Measurements from ENCODE around the gene YOD1. TPM values are rescaled to one million over a fixed set of nuclear protein-coding genes. Genes with fewer than 3 reads are reported as not detected.

YOD1 gene
- polyA plus RNA-seq, 1 donor from 2014 or later: 9.3 TPM

DNA sequence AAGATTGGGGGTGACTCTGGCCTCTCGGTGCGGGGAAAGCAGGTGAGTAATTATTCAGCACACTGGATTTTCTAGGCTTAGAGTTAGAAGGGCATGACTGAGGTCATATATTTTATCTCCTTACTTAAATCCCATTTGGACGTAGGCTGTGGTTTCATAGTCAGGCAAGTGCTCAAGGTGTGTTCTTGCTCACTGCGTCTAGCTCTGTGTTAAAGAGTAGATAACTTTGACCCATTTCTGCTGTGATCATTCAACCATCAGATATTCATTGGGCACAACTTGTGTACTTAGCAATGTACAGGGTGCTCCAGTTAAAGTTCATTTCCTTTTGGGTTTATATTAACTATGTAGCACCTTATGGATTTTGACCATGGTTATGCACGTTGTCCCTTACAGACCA is 16.7 kb upstream of the YOD1 start:
- no peak overlapping the region for H3K27ac ChIP-seq (ENCODE audit: low read length)
- H3K9ac ChIP-seq (ENCODE audit: low read length): no peak overlapping the region
- H3K79me2 ChIP-seq (replicated peaks; ENCODE audit: insufficient read depth, low read length): no peaks in the 10 kb centered on the region
- H3K27me3 ChIP-seq (ENCODE audit: insufficient read depth, low read depth, low read length): no peaks in the 10 kb centered on the region
- no peaks in the 10 kb centered on the region for H3F3A ChIP-seq (ENCODE audit: insufficient read depth, low read length, poor library complexity, severe bottlenecking)
- no peaks in the 10 kb centered on the region for H4K20me1 ChIP-seq (ENCODE audit: insufficient read depth)
- H2AFZ ChIP-seq (ENCODE audit: low read depth, low read length): no peak overlapping the region
- H3K9me2 ChIP-seq (ENCODE audit: insufficient read depth, low read length): no peaks in the 10 kb centered on the region
- H3K4me2 ChIP-seq (ENCODE audit: low read length): no peak overlapping the region
- TF ChIP-seq EP300 (conservative IDR thresholded peaks at IDR 0.05; ENCODE audit: poor library complexity, severe bottlenecking) (no peak), MXI1 (conservative IDR thresholded peaks at IDR 0.05; ENCODE audit: poor library complexity, severe bottlenecking) (no peak), RAD21 (conservative IDR thresholded peaks at IDR 0.05) (no peak), POLR2AphosphoS5 (IDR thresholded peaks at IDR 0.05) (no peak)
- H3K36me3 ChIP-seq (ENCODE audit: insufficient read depth, low read length): no peaks in the 10 kb centered on the region
- H3K9me3 ChIP-seq (ENCODE audit: low read length): no peaks in the 10 kb centered on the region
- no peak overlapping the region for H3K4me3 ChIP-seq (ENCODE audit: low read length)

DNA sequence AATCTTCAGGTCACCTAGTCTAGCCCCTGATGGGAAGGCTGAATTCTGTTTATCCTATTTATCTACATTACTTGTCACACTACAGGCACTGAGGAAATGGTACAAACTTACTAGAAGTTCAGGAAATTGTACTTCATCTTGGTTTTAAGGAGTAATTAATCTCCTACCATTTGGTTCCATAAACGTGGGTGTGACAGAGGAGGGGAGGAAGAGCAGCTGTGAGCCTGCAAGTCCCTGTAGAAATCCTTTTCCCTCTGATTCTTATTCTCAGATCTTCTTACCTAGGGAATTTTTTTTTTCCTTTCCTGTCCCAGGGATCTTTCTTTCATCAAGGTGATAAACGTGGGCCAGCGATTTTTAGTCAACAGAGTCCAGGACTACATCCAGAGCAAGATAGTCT is 16.2 kb upstream of the YOD1 start:
- no peak overlapping the region for H3K9ac ChIP-seq (ENCODE audit: low read length)
- TF ChIP-seq MXI1 (conservative IDR thresholded peaks at IDR 0.05; ENCODE audit: poor library complexity, severe bottlenecking) (no peak), EZH2 (IDR thresholded peaks at IDR 0.05; ENCODE audit: borderline replicate concordance, insufficient read depth, low read length, poor library complexity, severe bottlenecking) (no peak), RAD21 (conservative IDR thresholded peaks at IDR 0.05) (no peak), SMC3 (conservative IDR thresholded peaks at IDR 0.05; ENCODE audit: poor library complexity) (no peak), POLR2AphosphoS5 (IDR thresholded peaks at IDR 0.05) (no peak), EP300 (conservative IDR thresholded peaks at IDR 0.05; ENCODE audit: poor library complexity, severe bottlenecking) (no peak), TAF1 (IDR thresholded peaks at IDR 0.05; ENCODE audit: low read depth) (no peak)
- TF ChIP-seq, protein P1, sequence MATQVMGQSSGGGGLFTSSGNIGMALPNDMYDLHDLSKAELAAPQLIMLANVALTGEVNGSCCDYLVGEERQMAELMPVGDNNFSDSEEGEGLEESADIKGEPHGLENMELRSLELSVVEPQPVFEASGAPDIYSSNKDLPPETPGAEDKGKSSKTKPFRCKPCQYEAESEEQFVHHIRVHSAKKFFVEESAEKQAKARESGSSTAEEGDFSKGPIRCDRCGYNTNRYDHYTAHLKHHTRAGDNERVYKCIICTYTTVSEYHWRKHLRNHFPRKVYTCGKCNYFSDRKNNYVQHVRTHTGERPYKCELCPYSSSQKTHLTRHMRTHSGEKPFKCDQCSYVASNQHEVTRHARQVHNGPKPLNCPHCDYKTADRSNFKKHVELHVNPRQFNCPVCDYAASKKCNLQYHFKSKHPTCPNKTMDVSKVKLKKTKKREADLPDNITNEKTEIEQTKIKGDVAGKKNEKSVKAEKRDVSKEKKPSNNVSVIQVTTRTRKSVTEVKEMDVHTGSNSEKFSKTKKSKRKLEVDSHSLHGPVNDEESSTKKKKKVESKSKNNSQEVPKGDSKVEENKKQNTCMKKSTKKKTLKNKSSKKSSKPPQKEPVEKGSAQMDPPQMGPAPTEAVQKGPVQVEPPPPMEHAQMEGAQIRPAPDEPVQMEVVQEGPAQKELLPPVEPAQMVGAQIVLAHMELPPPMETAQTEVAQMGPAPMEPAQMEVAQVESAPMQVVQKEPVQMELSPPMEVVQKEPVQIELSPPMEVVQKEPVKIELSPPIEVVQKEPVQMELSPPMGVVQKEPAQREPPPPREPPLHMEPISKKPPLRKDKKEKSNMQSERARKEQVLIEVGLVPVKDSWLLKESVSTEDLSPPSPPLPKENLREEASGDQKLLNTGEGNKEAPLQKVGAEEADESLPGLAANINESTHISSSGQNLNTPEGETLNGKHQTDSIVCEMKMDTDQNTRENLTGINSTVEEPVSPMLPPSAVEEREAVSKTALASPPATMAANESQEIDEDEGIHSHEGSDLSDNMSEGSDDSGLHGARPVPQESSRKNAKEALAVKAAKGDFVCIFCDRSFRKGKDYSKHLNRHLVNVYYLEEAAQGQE (IDR thresholded peaks at IDR 0.05; ENCODE audit: borderline replicate concordance): no peak
- TF ChIP-seq, protein P2, sequence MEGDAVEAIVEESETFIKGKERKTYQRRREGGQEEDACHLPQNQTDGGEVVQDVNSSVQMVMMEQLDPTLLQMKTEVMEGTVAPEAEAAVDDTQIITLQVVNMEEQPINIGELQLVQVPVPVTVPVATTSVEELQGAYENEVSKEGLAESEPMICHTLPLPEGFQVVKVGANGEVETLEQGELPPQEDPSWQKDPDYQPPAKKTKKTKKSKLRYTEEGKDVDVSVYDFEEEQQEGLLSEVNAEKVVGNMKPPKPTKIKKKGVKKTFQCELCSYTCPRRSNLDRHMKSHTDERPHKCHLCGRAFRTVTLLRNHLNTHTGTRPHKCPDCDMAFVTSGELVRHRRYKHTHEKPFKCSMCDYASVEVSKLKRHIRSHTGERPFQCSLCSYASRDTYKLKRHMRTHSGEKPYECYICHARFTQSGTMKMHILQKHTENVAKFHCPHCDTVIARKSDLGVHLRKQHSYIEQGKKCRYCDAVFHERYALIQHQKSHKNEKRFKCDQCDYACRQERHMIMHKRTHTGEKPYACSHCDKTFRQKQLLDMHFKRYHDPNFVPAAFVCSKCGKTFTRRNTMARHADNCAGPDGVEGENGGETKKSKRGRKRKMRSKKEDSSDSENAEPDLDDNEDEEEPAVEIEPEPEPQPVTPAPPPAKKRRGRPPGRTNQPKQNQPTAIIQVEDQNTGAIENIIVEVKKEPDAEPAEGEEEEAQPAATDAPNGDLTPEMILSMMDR (IDR thresholded peaks at IDR 0.05; ENCODE audit: poor library complexity, severe bottlenecking): no peak
- H3K4me2 ChIP-seq (ENCODE audit: low read length): no peak overlapping the region
- no peak overlapping the region for H3K27ac ChIP-seq (ENCODE audit: low read length)
- no peaks in the 10 kb centered on the region for H4K20me1 ChIP-seq (ENCODE audit: insufficient read depth)
- no peaks in the 10 kb centered on the region for H3K79me2 ChIP-seq (replicated peaks; ENCODE audit: insufficient read depth, low read length)
- no peaks in the 10 kb centered on the region for H3K9me2 ChIP-seq (ENCODE audit: insufficient read depth, low read length)
- no peak overlapping the region for H2AFZ ChIP-seq (ENCODE audit: low read depth, low read length)
- no peaks in the 10 kb centered on the region for H3F3A ChIP-seq (ENCODE audit: insufficient read depth, low read length, poor library complexity, severe bottlenecking)
- no peaks in the 10 kb centered on the region for H3K9me3 ChIP-seq (ENCODE audit: low read length)
- no peaks in the 10 kb centered on the region for H3K27me3 ChIP-seq (ENCODE audit: insufficient read depth, low read depth, low read length)
- H3K4me3 ChIP-seq (ENCODE audit: low read length): no peak overlapping the region
- no peaks in the 10 kb centered on the region for H3K36me3 ChIP-seq (ENCODE audit: insufficient read depth, low read length)

DNA sequence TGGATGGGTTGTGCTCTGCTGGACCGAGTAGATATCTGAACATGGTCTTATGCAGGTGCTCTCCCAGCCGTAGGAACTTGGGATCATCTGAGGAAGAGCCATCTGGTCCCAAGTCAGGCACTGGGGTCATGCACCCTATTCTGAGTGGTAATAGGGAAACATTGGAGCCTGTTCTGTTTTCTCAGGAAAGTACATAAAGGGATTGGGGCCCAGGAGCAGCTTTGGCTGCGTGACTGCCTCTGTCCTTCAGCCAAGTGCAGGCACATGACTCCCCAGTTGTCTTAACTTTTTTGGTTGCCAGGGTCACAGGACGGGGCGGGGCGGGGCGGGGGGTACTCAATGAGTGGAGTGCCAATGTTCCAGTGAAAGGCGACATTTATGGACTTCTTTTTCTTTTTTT is 13.6 kb upstream of the YOD1 start:
- H3K9me2 ChIP-seq (ENCODE audit: insufficient read depth, low read length): no peaks in the 10 kb centered on the region
- no peak overlapping the region for H2AFZ ChIP-seq (ENCODE audit: low read depth, low read length)
- TF ChIP-seq, protein P1 (IDR thresholded peaks at IDR 0.05; ENCODE audit: borderline replicate concordance): no peak
- H4K20me1 ChIP-seq (ENCODE audit: insufficient read depth): no peaks in the 10 kb centered on the region
- H3F3A ChIP-seq (ENCODE audit: insufficient read depth, low read length, poor library complexity, severe bottlenecking): no peaks in the 10 kb centered on the region
- H3K79me2 ChIP-seq (replicated peaks; ENCODE audit: insufficient read depth, low read length): no peaks in the 10 kb centered on the region
- no peak overlapping the region for H3K9ac ChIP-seq (ENCODE audit: low read length)
- no peak overlapping the region for H3K27ac ChIP-seq (ENCODE audit: low read length)
- no peaks in the 10 kb centered on the region for H3K9me3 ChIP-seq (ENCODE audit: low read length)
- H3K27me3 ChIP-seq (ENCODE audit: insufficient read depth, low read depth, low read length): no peaks in the 10 kb centered on the region
- no peak overlapping the region for H3K4me3 ChIP-seq (ENCODE audit: low read length)
- no peak overlapping the region for H3K4me2 ChIP-seq (ENCODE audit: low read length)
- H3K36me3 ChIP-seq (ENCODE audit: insufficient read depth, low read length): no peaks in the 10 kb centered on the region

Data from neural cell (in vitro differentiated cells).